SK-N-MC (cell line): Measurements from ENCODE around the gene COL6A3.

Source experiments
- DNase-seq: peaks from one replicate; pipeline ENCODE4 v3.0.0-alpha.2; 2011; ENCODE audit warnings: low read depth, low spot score
- H3K27ac ChIP-seq: fragments of 200-600 bp; sonication (generic); 2 replicates; pipeline ENCODE4 v1.5.1; 2016; ENCODE audit warnings: mixed run types
- H3K36me3 ChIP-seq: fragments of 200-600 bp; sonication (generic); 2 replicates; pipeline ENCODE4 v1.6.1; 2017; ENCODE audit warnings: antibody characterized with exemption, low read length, mixed read lengths; ENCODE audit not compliant: insufficient read depth
- H3K4me3 ChIP-seq: fragments of 200-600 bp; sonication (generic); 2 replicates; pipeline ENCODE4 v1.5.1; 2016
- H3K9ac ChIP-seq: fragments of 200-600 bp; sonication (generic); 2 replicates; pipeline ENCODE4 v1.8.0; 2017; ENCODE audit warnings: mixed run types, mixed read lengths; ENCODE audit not compliant: insufficient read length
- H3K9me3 ChIP-seq: fragments of 200-600 bp; sonication (generic); 2 replicates; pipeline ENCODE4 v1.6.1; 2017; ENCODE audit warnings: low read depth, mild to moderate bottlenecking, antibody characterized with exemption, low read length, moderate library complexity, mixed read lengths
- EZH2 ChIP-seq: fragments of 200-600 bp; sonication (generic); IDR thresholded peaks from one replicate; pipeline ENCODE4 v1.6.1; 2017; ENCODE audit warnings: antibody characterized with exemption
- FOXP2 ChIP-seq: optimal IDR thresholded peaks from 2 replicates; pipeline ENCODE3; 2011; ENCODE audit warnings: mild to moderate bottlenecking, moderate library complexity; ENCODE audit not compliant: insufficient read depth; ENCODE audit errors: extremely low read length, control extremely low read depth
- POLR2AphosphoS5 ChIP-seq: IDR thresholded peaks from 2 replicates; pipeline ENCODE4 v1.6.1; 2012; ENCODE audit warnings: mild to moderate bottlenecking, low read depth, low read length, borderline replicate concordance

The COL6A3 gene

DNA sequence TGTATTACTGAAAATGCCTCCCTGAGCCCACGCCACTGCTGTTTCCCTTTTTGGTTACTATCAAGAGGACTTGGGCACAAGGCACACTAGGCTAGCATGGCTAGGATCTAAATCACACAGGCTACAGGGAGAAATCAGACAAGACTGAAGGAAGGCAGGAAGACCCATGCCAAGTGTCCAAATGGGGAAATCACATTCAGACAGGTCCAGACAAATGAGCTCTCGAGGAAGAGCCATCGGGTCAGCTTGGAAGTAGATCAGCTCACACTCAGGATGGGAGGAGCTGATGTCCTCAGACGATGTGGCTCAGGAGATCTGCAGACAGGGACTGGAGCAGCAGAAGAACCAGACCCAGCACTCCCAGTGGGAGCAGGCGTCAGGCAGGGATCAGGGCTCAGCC, 113.2 kb downstream of the COL6A3 start:
- H3K27ac ChIP-seq = no peak overlapping the region
- H3K36me3 ChIP-seq = no peaks in the 10 kb centered on the region
- H3K9ac ChIP-seq = no peak overlapping the region
- no peaks in the 10 kb centered on the region for H3K9me3 ChIP-seq
- H3K4me3 ChIP-seq = no peak overlapping the region
- no peak for TF ChIP-seq POLR2AphosphoS5
- no peak for TF ChIP-seq EZH2
- no peak for DNase-seq

DNA sequence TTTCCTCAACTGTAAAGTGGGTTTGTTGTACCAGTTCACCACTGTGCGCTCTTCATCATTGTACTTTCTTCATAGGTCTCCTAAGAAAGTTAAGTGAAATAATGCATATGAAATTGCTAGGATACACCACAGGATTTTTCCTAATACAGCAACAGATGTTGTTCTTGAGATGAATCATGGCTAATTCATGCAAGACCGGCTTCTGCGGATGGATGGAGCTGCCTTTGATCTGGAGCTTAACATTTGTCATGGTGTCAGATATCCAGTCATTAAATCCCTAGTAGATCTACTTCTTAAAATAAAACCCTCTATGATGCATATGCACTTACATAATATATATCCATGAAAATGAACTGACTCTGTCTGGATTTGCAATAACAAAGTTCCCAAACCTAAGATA, 114.1 kb downstream of the COL6A3 start:
- no peak for TF ChIP-seq EZH2
- TF ChIP-seq FOXP2 = no peak
- no peak for TF ChIP-seq POLR2AphosphoS5
- Histone ChIP-seq H3K36me3 (no peaks in the 10 kb centered on the region), H3K9ac (no peak overlapping the region), H3K27ac (no peak overlapping the region), H3K4me3 (no peak overlapping the region), H3K9me3 (no peaks in the 10 kb centered on the region)
- no peak for DNase-seq

DNA sequence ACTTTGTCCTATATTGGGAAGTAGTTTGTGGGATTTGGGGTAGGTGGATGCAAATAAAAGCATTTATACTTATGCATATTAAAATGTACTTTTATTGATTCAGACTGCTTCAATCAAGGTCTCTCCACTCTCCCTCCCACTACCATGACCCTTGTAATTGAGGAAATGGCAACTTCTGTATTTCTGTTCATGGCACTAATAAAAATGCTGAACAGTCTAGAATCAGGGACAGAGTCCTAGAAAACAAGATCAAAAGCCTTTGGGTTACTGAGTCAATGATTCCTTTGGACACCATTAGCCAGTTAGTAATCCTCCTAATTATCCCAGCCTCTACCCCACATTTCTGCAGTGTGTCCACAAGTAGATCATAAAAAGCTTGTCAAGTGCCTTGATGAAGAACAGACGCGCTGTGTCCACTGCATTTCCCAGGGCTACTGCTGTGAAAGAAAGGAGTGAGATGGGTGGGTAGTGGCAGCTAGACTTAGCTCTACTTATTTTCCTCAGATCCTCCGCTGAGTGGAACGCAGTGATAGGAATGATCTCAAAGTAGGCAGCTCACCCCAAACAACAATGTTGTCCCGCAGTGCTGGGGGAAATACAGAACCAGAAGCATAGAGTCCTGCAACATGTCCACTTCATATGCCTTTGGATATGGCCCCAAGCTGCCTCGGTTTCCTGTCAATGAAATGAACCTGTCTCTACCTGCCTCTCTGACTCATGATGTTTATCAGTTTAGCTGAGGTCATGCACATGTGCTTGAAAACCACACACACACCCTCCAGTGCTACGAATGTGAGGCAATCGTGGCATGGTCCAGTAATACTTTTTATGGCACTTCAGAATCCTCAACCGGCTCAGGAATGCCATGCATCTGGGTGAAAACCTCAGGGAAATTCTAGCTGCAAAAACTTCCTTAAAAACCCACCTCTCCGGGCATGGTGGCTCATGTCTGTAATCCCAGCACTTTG, 115.5 kb downstream of the COL6A3 start:
- Histone ChIP-seq H3K4me3 (no peak overlapping the region), H3K27ac (no peak overlapping the region), H3K36me3 (no peaks in the 10 kb centered on the region), H3K9me3 (no peaks in the 10 kb centered on the region), H3K9ac (no peak overlapping the region)
- no peak for TF ChIP-seq FOXP2
- no peak for TF ChIP-seq EZH2
- no peak for TF ChIP-seq POLR2AphosphoS5
- DNase-seq = no peak

DNA sequence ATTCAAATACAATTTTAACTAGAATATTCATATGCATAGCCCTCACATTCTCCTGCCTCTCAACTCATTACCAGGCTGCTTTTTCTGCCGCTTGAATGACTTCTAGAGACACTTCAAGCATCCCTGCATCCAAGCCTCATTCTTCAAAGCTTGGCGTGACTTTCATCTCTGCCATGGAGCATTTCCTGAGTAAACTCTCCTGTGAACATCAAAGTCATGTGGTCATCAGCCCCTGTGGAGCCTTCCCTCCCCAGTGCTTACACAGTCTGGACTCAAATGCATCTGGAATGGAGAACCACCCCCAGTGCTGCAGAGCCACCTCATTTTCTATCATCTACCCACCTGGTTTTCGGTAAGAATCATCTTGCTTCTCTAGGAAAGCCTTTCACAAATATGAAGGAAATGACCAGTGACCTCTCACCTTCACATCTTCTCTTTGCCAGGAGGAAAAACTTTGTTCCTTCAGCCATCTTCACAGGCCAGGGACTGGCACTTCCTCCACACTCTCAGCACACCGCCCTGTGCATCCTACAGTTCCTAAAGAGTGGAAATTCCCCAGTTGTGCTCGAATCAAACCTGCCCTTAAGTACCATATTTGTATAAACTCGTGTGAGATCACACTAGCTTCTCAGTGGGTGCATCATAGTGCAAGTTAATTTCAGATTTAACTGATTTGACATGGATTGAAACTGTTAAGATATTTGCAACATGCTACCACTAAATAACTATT, 116.4 kb downstream of the COL6A3 start:
- Histone ChIP-seq H3K9me3 (no peaks in the 10 kb centered on the region), H3K27ac (no peak overlapping the region), H3K36me3 (no peaks in the 10 kb centered on the region), H3K4me3 (no peak overlapping the region), H3K9ac (no peak overlapping the region)
- no peak for TF ChIP-seq EZH2
- TF ChIP-seq POLR2AphosphoS5 = no peak
- TF ChIP-seq FOXP2 = no peak
- DNase-seq = no peak

DNA sequence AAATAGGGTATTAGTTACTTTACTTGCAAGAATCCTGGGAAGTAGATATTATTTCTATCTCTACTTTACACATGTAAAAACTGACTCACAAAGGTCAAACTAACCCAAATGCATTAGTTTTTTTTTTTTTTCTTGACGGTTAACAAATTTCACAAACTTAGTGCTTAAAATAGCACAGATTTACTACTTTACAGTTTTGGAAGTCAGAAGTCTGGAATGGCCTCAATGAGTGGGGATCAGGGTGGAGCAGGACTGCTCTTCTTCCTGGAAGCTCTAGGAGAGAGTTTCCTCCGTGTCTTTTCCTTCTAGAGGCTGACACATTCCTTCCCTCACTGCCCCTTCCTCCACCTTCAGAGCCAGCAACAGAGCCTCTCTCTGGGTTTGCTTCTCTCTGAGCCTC, 117.2 kb downstream of the COL6A3 start:
- DNase-seq = no peak
- Histone ChIP-seq H3K9ac (no peak overlapping the region), H3K36me3 (no peaks in the 10 kb centered on the region), H3K4me3 (no peak overlapping the region), H3K27ac (no peak overlapping the region), H3K9me3 (no peaks in the 10 kb centered on the region)
- no peak for TF ChIP-seq POLR2AphosphoS5
- TF ChIP-seq EZH2 = no peak
- no peak for TF ChIP-seq FOXP2

DNA sequence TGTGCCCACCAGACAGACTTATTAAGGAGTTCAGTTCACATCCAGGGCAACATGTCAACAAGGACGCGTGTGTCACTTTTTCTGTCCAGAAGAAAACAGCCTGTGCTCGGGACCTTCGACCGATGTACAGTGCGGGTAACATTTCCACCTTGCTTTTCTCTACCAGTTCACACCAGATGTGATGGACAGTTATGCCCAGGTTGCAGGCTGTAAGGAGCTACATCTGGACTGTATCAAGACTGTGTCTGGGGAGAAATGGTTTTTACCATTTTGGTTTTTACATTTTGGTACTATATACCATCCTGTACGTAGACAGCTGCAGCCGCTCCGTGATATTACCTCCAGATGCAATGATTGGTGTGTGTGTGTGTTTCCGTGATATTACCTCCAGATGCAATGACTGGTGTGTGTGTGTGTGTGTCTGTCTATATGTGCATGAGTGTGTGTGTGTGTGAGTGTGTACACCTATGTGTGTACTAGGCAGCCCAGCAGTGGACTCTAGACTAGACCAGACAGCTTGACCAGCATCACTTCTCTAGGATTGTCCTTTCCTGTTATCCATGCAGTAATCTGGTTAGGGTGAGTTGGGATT, 118.0 kb downstream of the COL6A3 start:
- H3K36me3 ChIP-seq = no peaks in the 10 kb centered on the region
- DNase-seq = no peak
- H3K4me3 ChIP-seq = no peak overlapping the region
- H3K9ac ChIP-seq = no peak overlapping the region
- no peaks in the 10 kb centered on the region for H3K9me3 ChIP-seq
- no peak overlapping the region for H3K27ac ChIP-seq
- TF ChIP-seq EZH2 = no peak
- no peak for TF ChIP-seq POLR2AphosphoS5
- TF ChIP-seq FOXP2 = no peak

DNA sequence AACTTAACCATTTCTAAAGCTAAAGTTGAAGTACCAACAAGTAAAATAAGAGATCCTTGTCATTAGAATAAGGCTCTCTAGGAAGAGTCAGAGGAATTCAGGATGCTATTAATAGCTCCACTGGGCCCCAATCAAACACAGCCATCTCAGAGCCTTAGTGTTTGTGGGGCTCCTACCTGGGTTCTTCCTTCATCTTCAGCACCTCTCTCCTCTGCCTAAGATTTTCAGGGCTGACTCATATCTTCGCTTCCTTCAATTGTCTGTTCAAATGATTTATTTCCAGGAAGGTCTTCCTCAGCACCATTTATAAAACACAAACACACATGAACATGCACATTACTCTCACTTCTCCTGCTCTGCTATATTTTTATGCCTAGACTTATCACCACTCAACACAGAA, 119.5 kb downstream of the COL6A3 start:
- DNase-seq = no peak
- Histone ChIP-seq H3K27ac (no peak overlapping the region), H3K9ac (no peak overlapping the region), H3K36me3 (no peaks in the 10 kb centered on the region), H3K9me3 (no peaks in the 10 kb centered on the region), H3K4me3 (no peak overlapping the region)
- TF ChIP-seq FOXP2 (no peak), POLR2AphosphoS5 (no peak), EZH2 (no peak)

DNA sequence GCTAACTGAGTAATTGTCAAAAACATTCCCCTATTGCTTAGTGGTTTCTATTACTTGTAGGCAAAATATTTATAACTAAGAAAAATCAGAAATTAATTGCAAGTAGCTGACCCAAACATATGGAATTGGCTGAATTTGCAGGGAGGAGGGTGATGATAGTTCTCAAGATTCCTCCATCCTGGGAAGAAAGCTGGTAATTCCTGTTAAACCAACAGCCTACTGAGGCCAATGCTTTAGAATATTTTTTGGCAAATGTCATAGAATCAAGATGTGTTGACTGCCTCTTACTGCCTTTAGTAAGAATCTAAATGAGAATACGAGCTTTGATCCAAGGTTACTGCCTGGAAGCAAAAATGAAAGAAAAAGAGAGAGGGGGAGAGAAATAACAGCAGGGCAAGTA, 120.0 kb downstream of the COL6A3 start:
- Histone ChIP-seq H3K9me3 (no peaks in the 10 kb centered on the region), H3K4me3 (no peak overlapping the region), H3K9ac (no peak overlapping the region), H3K36me3 (no peaks in the 10 kb centered on the region), H3K27ac (no peak overlapping the region)
- TF ChIP-seq FOXP2 (no peak), POLR2AphosphoS5 (no peak), EZH2 (no peak)
- no peak for DNase-seq
